ENCODE results near the gene IGSF11.

The IGSF11 gene

GRCh38 chr3:119025171-119025795 is 9.4 kb downstream of the IGSF11 start:
- H3K4me3 Mint-ChIP-seq: no peak overlapping the region
- no peak for TF ChIP-seq CTCF (IDR thresholded peaks at IDR 0.05; ENCODE audit: unreplicated experiment in 3 of 3)
- H3K27ac Mint-ChIP-seq: no peak overlapping the region
- H3K9me3 Mint-ChIP-seq: no peaks in the 10 kb centered on the region
- H3K27me3 Mint-ChIP-seq (ENCODE audit: low read depth): peaks cover 5% of the 10 kb centered on the region
- H3K36me3 Mint-ChIP-seq (ENCODE audit: low read depth): no peaks in the 10 kb centered on the region
- H3K4me1 Mint-ChIP-seq: peaks cover 6% of the 10 kb centered on the region

GRCh38 chr3:119019767-119020518 is 14.7 kb downstream of the IGSF11 start:
- no peak for TF ChIP-seq CTCF (IDR thresholded peaks at IDR 0.05; ENCODE audit: unreplicated experiment in 3 of 3)
- Mint-ChIP-seq H3K36me3 (ENCODE audit: low read depth) (no peaks in the 10 kb centered on the region), H3K27me3 (ENCODE audit: low read depth) (no peaks in the 10 kb centered on the region), H3K4me3 (peak overlapping the region in 1 of 3 experiments; percentile 17), H3K4me1 (peaks cover 27% of the 10 kb centered on the region), H3K27ac (no peak overlapping the region), H3K9me3 (no peaks in the 10 kb centered on the region)

- H3K36me3 Mint-ChIP-seq (ENCODE audit: low read depth): no peaks in the 10 kb centered on the region
- H3K27ac Mint-ChIP-seq: no peak overlapping the region
- no peak for TF ChIP-seq CTCF (IDR thresholded peaks at IDR 0.05; ENCODE audit: unreplicated experiment in 3 of 3)
- no peaks in the 10 kb centered on the region for H3K27me3 Mint-ChIP-seq (ENCODE audit: low read depth)
- H3K9me3 Mint-ChIP-seq: no peaks in the 10 kb centered on the region
- peaks cover 37% of the 10 kb centered on the region for H3K4me1 Mint-ChIP-seq
- no peak overlapping the region for H3K4me3 Mint-ChIP-seq
Observed at GRCh38 chr3:119018690-119019463, 15.8 kb downstream of the IGSF11 start.

- H3K4me3 Mint-ChIP-seq: no peak overlapping the region
- H3K4me1 Mint-ChIP-seq: peaks cover 59% of the 10 kb centered on the region
- H3K27me3 Mint-ChIP-seq (ENCODE audit: low read depth): no peaks in the 10 kb centered on the region
- H3K36me3 Mint-ChIP-seq (ENCODE audit: low read depth): no peaks in the 10 kb centered on the region
- TF ChIP-seq CTCF (IDR thresholded peaks at IDR 0.05; ENCODE audit: unreplicated experiment in 3 of 3): no peak
- no peaks in the 10 kb centered on the region for H3K9me3 Mint-ChIP-seq
- no peak overlapping the region for H3K27ac Mint-ChIP-seq
Observed at GRCh38 chr3:119015942-119016341, 18.7 kb downstream of the IGSF11 start.

GRCh38 chr3:119013951-119014350 is 20.7 kb downstream of the IGSF11 start:
- peaks cover 40% of the 10 kb centered on the region for H3K4me1 Mint-ChIP-seq
- no peaks in the 10 kb centered on the region for H3K27me3 Mint-ChIP-seq (ENCODE audit: low read depth)
- H3K9me3 Mint-ChIP-seq: no peaks in the 10 kb centered on the region
- no peak for TF ChIP-seq CTCF (IDR thresholded peaks at IDR 0.05; ENCODE audit: unreplicated experiment in 3 of 3)
- no peaks in the 10 kb centered on the region for H3K36me3 Mint-ChIP-seq (ENCODE audit: low read depth)
- H3K27ac Mint-ChIP-seq: no peak overlapping the region
- peak overlapping the region in 1 of 3 experiments; percentile 8 for H3K4me3 Mint-ChIP-seq
